ENCODE measurements around the gene MARCKSL1. TPM values are rescaled to one million over a fixed set of nuclear protein-coding genes. Genes with fewer than 3 reads are reported as not detected.

MARCKSL1 gene
- total and polyA plus RNA-seq, 2 of the 13 experiments (the other 11 are each of a cell fraction or from before 2014, with no cell fraction given): 81.9 to 155 TPM

DNA sequence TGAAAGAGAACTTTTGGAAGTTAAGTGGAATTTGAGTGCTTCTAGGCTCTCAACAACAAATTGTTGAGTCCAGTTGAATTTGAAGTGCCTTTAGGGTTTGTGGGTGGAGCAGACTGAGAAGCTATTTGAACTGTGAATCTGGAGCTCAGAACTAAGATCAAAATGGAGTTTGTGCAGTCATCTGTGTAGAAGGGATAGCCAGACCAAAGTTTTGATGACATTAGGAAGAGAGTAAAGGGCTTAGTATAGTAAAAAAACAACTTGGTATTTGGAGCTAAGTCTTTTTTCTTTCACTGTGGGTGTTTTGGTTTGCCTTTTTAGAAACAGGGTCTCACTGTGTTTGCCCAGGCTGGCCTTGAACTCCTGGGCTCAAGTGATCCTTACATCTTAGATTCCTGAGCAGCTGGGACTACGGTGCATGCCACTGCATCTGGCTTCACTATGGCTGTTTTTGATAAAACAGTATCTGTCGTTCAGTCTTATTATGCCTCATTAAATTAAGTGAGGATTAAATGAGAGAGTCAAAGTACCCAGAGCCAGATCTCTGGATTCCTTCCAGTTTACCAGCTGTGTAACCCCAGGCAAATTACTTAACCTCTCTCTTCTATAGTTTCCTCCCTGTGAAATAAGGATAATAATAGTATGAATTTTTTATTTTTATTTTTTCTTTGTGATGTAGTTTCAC is 24.2 kb downstream of the MARCKSL1 start (continued):
- TF ChIP-seq, protein P1, sequence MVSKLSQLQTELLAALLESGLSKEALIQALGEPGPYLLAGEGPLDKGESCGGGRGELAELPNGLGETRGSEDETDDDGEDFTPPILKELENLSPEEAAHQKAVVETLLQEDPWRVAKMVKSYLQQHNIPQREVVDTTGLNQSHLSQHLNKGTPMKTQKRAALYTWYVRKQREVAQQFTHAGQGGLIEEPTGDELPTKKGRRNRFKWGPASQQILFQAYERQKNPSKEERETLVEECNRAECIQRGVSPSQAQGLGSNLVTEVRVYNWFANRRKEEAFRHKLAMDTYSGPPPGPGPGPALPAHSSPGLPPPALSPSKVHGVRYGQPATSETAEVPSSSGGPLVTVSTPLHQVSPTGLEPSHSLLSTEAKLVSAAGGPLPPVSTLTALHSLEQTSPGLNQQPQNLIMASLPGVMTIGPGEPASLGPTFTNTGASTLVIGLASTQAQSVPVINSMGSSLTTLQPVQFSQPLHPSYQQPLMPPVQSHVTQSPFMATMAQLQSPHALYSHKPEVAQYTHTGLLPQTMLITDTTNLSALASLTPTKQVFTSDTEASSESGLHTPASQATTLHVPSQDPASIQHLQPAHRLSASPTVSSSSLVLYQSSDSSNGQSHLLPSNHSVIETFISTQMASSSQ (IDR thresholded peaks at IDR 0.05; ENCODE audit: low read depth): no peak
- TF ChIP-seq, protein P1 (CRISPR knock-in tag; IDR thresholded peaks at IDR 0.05; ENCODE audit: borderline replicate concordance): no peak
- TF ChIP-seq, protein P2, sequence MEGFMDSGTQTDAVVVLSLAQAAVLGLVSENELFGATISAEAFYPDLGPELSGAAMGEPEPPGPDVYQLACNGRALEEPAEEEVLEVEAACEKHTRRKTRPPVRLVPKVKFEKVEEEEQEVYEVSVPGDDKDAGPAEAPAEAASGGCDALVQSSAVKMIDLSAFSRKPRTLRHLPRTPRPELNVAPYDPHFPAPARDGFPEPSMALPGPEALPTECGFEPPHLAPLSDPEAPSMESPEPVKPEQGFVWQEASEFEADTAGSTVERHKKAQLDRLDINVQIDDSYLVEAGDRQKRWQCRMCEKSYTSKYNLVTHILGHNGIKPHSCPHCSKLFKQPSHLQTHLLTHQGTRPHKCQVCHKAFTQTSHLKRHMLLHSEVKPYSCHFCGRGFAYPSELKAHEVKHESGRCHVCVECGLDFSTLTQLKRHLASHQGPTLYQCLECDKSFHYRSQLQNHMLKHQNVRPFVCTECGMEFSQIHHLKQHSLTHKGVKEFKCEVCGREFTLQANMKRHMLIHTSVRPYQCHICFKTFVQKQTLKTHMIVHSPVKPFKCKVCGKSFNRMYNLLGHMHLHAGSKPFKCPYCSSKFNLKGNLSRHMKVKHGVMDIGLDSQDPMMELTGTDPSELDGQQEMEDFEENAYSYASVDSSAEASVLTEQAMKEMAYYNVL (CRISPR knock-in tag; IDR thresholded peaks at IDR 0.05; ENCODE audit: borderline replicate concordance): peak; percentile 24; the same call in 1 of the 2 replicates
- TF ChIP-seq, protein P3, sequence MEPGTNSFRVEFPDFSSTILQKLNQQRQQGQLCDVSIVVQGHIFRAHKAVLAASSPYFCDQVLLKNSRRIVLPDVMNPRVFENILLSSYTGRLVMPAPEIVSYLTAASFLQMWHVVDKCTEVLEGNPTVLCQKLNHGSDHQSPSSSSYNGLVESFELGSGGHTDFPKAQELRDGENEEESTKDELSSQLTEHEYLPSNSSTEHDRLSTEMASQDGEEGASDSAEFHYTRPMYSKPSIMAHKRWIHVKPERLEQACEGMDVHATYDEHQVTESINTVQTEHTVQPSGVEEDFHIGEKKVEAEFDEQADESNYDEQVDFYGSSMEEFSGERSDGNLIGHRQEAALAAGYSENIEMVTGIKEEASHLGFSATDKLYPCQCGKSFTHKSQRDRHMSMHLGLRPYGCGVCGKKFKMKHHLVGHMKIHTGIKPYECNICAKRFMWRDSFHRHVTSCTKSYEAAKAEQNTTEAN (CRISPR knock-in tag; conservative IDR thresholded peaks at IDR 0.05): no peak
- TF ChIP-seq, protein P4, sequence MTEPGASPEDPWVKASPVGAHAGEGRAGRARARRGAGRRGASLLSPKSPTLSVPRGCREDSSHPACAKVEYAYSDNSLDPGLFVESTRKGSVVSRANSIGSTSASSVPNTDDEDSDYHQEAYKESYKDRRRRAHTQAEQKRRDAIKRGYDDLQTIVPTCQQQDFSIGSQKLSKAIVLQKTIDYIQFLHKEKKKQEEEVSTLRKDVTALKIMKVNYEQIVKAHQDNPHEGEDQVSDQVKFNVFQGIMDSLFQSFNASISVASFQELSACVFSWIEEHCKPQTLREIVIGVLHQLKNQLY (CRISPR knock-in tag; IDR thresholded peaks at IDR 0.05): no peak
- no peak for TF ChIP-seq ATAD3A (CRISPR knock-in tag; IDR thresholded peaks at IDR 0.05)
- TF ChIP-seq, protein P5, sequence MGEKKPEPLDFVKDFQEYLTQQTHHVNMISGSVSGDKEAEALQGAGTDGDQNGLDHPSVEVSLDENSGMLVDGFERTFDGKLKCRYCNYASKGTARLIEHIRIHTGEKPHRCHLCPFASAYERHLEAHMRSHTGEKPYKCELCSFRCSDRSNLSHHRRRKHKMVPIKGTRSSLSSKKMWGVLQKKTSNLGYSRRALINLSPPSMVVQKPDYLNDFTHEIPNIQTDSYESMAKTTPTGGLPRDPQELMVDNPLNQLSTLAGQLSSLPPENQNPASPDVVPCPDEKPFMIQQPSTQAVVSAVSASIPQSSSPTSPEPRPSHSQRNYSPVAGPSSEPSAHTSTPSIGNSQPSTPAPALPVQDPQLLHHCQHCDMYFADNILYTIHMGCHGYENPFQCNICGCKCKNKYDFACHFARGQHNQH (CRISPR knock-in tag; IDR thresholded peaks at IDR 0.05): no peak
- peak; percentile 50; the same call in 1 of the 2 replicates for TF ChIP-seq RCOR2 (CRISPR knock-in tag; IDR thresholded peaks at IDR 0.05)
- TF ChIP-seq NRL (CRISPR knock-in tag; IDR thresholded peaks at IDR 0.05; ENCODE audit: borderline replicate concordance): no peak
- TF ChIP-seq ZNF773 (CRISPR knock-in tag; IDR thresholded peaks at IDR 0.05; ENCODE audit: borderline replicate concordance): no peak
- TF ChIP-seq SRSF4 (IDR thresholded peaks at IDR 0.05; ENCODE audit: low read depth, low read length, poor library complexity, severe bottlenecking): no peak
- TF ChIP-seq, protein P6, sequence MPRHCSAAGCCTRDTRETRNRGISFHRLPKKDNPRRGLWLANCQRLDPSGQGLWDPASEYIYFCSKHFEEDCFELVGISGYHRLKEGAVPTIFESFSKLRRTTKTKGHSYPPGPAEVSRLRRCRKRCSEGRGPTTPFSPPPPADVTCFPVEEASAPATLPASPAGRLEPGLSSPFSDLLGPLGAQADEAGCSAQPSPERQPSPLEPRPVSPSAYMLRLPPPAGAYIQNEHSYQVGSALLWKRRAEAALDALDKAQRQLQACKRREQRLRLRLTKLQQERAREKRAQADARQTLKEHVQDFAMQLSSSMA (CRISPR knock-in tag; IDR thresholded peaks at IDR 0.05): no peak
- TF ChIP-seq, protein P7, sequence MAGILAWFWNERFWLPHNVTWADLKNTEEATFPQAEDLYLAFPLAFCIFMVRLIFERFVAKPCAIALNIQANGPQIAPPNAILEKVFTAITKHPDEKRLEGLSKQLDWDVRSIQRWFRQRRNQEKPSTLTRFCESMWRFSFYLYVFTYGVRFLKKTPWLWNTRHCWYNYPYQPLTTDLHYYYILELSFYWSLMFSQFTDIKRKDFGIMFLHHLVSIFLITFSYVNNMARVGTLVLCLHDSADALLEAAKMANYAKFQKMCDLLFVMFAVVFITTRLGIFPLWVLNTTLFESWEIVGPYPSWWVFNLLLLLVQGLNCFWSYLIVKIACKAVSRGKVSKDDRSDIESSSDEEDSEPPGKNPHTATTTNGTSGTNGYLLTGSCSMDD (CRISPR knock-in tag; IDR thresholded peaks at IDR 0.05): no peak
- TF ChIP-seq, protein P8, sequence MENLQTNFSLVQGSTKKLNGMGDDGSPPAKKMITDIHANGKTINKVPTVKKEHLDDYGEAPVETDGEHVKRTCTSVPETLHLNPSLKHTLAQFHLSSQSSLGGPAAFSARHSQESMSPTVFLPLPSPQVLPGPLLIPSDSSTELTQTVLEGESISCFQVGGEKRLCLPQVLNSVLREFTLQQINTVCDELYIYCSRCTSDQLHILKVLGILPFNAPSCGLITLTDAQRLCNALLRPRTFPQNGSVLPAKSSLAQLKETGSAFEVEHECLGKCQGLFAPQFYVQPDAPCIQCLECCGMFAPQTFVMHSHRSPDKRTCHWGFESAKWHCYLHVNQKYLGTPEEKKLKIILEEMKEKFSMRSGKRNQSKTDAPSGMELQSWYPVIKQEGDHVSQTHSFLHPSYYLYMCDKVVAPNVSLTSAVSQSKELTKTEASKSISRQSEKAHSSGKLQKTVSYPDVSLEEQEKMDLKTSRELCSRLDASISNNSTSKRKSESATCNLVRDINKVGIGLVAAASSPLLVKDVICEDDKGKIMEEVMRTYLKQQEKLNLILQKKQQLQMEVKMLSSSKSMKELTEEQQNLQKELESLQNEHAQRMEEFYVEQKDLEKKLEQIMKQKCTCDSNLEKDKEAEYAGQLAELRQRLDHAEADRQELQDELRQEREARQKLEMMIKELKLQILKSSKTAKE (CRISPR knock-in tag; IDR thresholded peaks at IDR 0.05; ENCODE audit: borderline replicate concordance): no peak

Data from HepG2 (cell line).